NT2/D1 (cell line): ENCODE data around the gene PLCH2.
"Not testable (repeated sequence)": the region's sequence is repeated elsewhere in the genome, so short reads cannot be mapped to it uniquely, and the experiment has no call there.

ENCODE experiments used
- SUZ12 ChIP-seq: IDR thresholded peaks from 2 replicates; pipeline ENCODE4 v1.6.1; 2011; ENCODE audit not compliant: insufficient read length, insufficient read depth; ENCODE audit errors: extremely low read depth
- YY1 ChIP-seq: IDR thresholded peaks from 2 replicates; pipeline ENCODE4 v1.6.1; 2011; ENCODE audit not compliant: insufficient read length, insufficient read depth
- ZNF274 ChIP-seq: IDR thresholded peaks from 2 replicates; pipeline ENCODE4 v1.6.1; 2011; ENCODE audit warnings: mild to moderate bottlenecking, low read depth, low read length

DNA sequence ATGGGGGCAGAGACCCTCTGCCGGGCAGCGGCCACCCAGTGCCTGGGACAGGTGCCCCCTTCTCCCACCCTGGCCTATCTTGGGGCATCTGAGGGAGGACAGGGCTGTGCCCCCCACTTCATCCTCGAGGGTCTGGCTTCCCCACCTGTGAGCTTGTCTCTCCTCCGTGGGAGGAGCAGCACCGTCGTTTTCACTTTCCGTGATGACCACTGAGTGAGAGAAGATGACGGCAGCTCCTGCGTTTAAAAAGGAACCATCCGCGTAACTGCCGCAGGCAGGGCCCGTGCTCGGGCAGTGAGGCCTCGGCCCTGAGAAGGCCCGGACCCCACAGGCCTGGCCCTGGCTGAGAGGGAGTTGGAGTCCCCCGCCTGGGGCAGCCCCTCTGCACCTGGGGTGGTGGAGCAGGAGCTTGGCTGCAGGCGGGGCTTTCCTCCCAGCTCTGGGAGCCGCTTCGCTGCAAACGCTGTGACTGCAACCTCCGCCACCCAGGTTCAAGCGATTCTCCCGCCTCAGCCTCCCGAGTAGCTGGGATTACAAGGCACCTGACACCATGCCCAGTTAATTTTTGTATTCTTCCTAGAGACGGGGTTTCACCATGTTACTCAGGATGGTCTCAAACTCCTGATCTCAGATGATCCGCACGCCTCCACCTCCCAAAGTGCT, 73.4 kb downstream of the PLCH2 start:
- TF ChIP-seq YY1, ZNF274, SUZ12: not testable (repeated sequence)
